Fibroblast of lung (primary cell): ENCODE measurements around the gene SLC16A4.

ENCODE experiments used
- CTCF ChIP-seq, 2 donors: IDR thresholded peaks in 1 of 2; conservative IDR thresholded peaks in 1 of 2; 1 replicate in 1 of 2; 2 replicates in 1 of 2; pipeline ENCODE4 v1.5.1; 2011 to 2012; ENCODE audit warnings: low read length in 2 of 2, control low read depth in 1 of 2, inconsistent platforms in 1 of 2, low read depth in 1 of 2, mild to moderate bottlenecking in 1 of 2
- EZH2 ChIP-seq: IDR thresholded peaks from 2 replicates; pipeline ENCODE4 v1.5.1; 2012; ENCODE audit warnings: low read length, control low read depth, mild to moderate bottlenecking; ENCODE audit errors: missing control alignments

- no peak for TF ChIP-seq CTCF (conservative IDR thresholded peaks at IDR 0.05 in 1 of 2, IDR thresholded peaks at IDR 0.05 in 1 of 2; ENCODE audit: low read depth in 1 of 2, low read length in 2 of 2)
- no peak for TF ChIP-seq EZH2
Measured at GRCh38 chr1:110341146-110341871, 49.5 kb downstream of the SLC16A4 start.
